ENCODE data around the gene BNIP5. TPM values are rescaled to one million over a fixed set of nuclear protein-coding genes. Genes with fewer than 3 reads are reported as not detected.

BNIP5 gene
- total RNA-seq, 1 donor from 2014 or later = 0.10 TPM

DNA sequence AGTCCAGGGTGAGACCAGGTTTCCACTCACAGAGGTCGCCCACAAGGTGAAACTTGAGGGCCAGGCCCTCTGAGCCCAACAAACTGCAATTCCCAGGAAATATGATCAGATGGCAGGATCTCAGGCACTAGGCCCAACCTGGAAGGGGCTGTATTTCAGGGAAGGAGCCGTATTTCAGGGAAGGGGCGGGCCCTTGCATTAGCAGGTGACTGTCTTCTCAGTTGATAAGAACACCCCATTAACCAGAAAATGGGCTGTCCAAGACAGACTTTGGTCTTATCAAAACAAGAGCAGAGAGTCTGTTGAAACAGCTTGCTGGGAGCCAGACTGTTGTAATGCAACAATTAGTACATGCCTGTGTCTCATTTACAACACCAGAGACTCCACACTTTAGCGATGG lies 10.9 kb upstream of the BNIP5 start:
- Mint-ChIP-seq H3K36me3 (ENCODE audit: insufficient read depth) (no peaks in the 10 kb centered on the region), H3K27ac (no peak overlapping the region), H3K4me1 (ENCODE audit: low read depth) (peaks cover 10% of the 10 kb centered on the region), H3K27me3 (peaks cover 3% of the 10 kb centered on the region), H3K9me3 (ENCODE audit: low read depth) (no peaks in the 10 kb centered on the region), H3K4me3 (ENCODE audit: low read depth) (no peak overlapping the region)
- TF ChIP-seq CTCF (IDR thresholded peaks at IDR 0.05; ENCODE audit: unreplicated experiment) = no peak
- no peak for DNase-seq (ENCODE audit: low spot score, unreplicated experiment)

GRCh38 chr6:36346486-36347273 lies 10.0 kb upstream of the BNIP5 start:
- H3K27ac Mint-ChIP-seq = no peak overlapping the region
- H3K9me3 Mint-ChIP-seq (ENCODE audit: low read depth) = no peaks in the 10 kb centered on the region
- TF ChIP-seq CTCF (IDR thresholded peaks at IDR 0.05; ENCODE audit: unreplicated experiment) = no peak
- H3K4me3 Mint-ChIP-seq (ENCODE audit: low read depth) = no peak overlapping the region
- peaks cover 10% of the 10 kb centered on the region for H3K4me1 Mint-ChIP-seq (ENCODE audit: low read depth)
- no peak for DNase-seq (ENCODE audit: low spot score, unreplicated experiment)
- H3K27me3 Mint-ChIP-seq = peaks cover 7% of the 10 kb centered on the region
- no peaks in the 10 kb centered on the region for H3K36me3 Mint-ChIP-seq (ENCODE audit: insufficient read depth)

DNA sequence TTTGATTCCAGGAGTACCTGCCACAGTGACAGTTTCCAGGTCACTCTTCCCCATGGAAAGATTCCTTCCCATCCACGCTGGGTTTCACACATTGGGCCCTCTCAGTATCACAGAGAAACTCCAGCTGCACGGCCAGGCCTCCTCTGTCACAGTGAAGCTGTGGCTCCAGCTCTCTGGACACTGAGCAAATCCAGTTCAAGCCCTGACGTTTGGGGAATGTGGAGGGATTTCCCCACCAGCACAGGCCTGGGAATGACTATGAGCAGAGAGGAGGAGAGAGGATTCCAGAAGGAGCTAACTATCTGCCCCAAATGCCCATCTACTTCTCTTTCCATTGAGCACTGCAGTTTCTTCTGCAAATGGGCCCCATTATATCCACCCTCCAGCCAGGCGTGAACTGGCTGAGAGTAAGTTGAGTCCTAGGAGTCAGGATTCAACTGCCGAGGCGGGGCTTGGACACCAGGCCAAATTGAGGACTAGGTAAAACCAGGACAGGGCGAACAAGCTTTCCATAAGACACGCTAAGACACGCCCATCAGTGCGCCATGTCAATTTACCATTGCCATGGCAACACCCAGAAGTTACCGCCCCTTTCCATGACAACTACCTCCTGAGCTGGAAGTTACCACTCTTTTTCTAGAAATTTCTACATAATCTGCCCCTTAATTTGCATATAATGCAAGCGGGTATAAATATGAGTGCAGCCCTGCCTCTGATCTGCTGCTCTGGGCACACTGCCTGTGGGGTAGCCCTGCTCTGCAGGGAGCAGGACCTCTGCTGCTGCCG lies 9.2 kb upstream of the BNIP5 start:
- peaks cover 9% of the 10 kb centered on the region for H3K27me3 Mint-ChIP-seq
- no peak overlapping the region for H3K4me3 Mint-ChIP-seq (ENCODE audit: low read depth)
- no peaks in the 10 kb centered on the region for H3K36me3 Mint-ChIP-seq (ENCODE audit: insufficient read depth)
- H3K4me1 Mint-ChIP-seq (ENCODE audit: low read depth) = peaks cover 9% of the 10 kb centered on the region
- DNase-seq (ENCODE audit: low spot score, unreplicated experiment) = no peak
- TF ChIP-seq CTCF (IDR thresholded peaks at IDR 0.05; ENCODE audit: unreplicated experiment) = no peak
- H3K9me3 Mint-ChIP-seq (ENCODE audit: low read depth) = no peaks in the 10 kb centered on the region
- H3K27ac Mint-ChIP-seq = no peak overlapping the region

DNA sequence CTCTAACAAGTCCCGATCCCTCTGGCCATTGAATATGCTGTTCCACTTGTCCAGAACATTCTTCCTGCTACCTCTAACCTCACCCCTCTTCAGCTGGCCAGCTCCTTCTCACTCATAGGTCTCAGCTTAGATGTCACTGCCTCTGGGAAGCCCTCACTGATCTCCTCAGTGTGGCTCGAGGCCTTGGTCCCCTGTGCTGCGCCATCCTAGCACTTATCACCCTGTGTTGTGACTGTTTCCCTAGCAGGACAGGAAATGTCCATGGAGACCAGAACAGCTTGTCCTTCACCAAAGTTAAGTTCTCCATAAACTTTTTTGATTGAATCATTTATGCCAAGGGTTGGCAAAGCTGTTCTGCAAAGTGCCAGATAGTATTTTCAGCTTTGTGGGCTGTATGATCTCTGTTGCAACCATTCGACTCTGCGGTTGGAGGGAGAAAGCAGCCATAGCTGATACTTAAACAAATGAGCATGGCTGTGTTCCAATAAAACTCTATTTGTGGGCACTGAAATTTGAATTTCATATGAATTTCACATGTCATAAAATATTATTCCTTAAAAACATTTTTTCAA lies 6.5 kb upstream of the BNIP5 start:
- no peak overlapping the region for H3K27ac Mint-ChIP-seq
- no peaks in the 10 kb centered on the region for H3K36me3 Mint-ChIP-seq (ENCODE audit: insufficient read depth)
- H3K4me1 Mint-ChIP-seq (ENCODE audit: low read depth) = peaks cover 9% of the 10 kb centered on the region
- H3K27me3 Mint-ChIP-seq = peaks cover 32% of the 10 kb centered on the region
- H3K4me3 Mint-ChIP-seq (ENCODE audit: low read depth) = no peak overlapping the region
- no peak for DNase-seq (ENCODE audit: low spot score, unreplicated experiment)
- no peak for TF ChIP-seq CTCF (IDR thresholded peaks at IDR 0.05; ENCODE audit: unreplicated experiment)
- H3K9me3 Mint-ChIP-seq (ENCODE audit: low read depth) = no peaks in the 10 kb centered on the region

Measured in progenitor cell of endocrine pancreas (in vitro differentiated cells).